HFFc6 (cell line): ENCODE measurements around the gene PPP5C. TPM values are rescaled to one million over a fixed set of nuclear protein-coding genes. Genes with fewer than 3 reads are reported as not detected.
"Not testable (repeated sequence)": the region's sequence is repeated elsewhere in the genome, so short reads cannot be mapped to it uniquely, and the experiment has no call there.

Experiments
- DNase-seq: peaks from one replicate; pipeline ENCODE4 v3.0.0-alpha.2; 2018
- H3K27ac Mint-ChIP-seq: 2 replicates; pipeline ENCODE4 v1.8.0; 2020; ENCODE audit warnings: mild to moderate bottlenecking, mixed read lengths
- H3K27me3 Mint-ChIP-seq: 2 replicates; pipeline ENCODE4 v1.8.0; 2021; ENCODE audit warnings: mild to moderate bottlenecking, moderate library complexity, mixed read lengths; ENCODE audit not compliant: insufficient read depth
- H3K36me3 Mint-ChIP-seq: 2 replicates; pipeline ENCODE4 v1.8.0; 2021; ENCODE audit warnings: low read depth, mixed read lengths
- H3K4me1 Mint-ChIP-seq: 2 replicates; pipeline ENCODE4 v1.8.0; 2020; ENCODE audit warnings: low read depth, mixed read lengths
- H3K4me3 Mint-ChIP-seq: 2 replicates; pipeline ENCODE4 v1.8.0; 2020; ENCODE audit warnings: mild to moderate bottlenecking, moderate library complexity, mixed read lengths
- H3K9me3 Mint-ChIP-seq: 2 replicates; pipeline ENCODE4 v1.8.0; 2020; ENCODE audit warnings: mild to moderate bottlenecking, mixed read lengths
- total RNA-seq, 6 experiments: library from RNA; stranded (reverse); fragmentation: NEBNext Ultra II Directional; extraction: Animal tissue kit (Norgen Biotek cat#: 25700); gene quantifications; 2 replicates in 1 of 6; 3 replicates in 5 of 6; pipeline ENCODE4 v1.2.3, GENCODE V29; 2021
- TF ChIP-seq, protein P1 (sequence below): fragments of 200-600 bp; sonication (generic); IDR thresholded peaks from 2 replicates; pipeline ENCODE4 v1.5.0; 2021; ENCODE audit warnings: antibody characterized with exemption, mild to moderate bottlenecking

The PPP5C gene
- total RNA-seq, 6 experiments from 2014 or later: 62.8 to 80.6 (median 76.3) TPM

DNA sequence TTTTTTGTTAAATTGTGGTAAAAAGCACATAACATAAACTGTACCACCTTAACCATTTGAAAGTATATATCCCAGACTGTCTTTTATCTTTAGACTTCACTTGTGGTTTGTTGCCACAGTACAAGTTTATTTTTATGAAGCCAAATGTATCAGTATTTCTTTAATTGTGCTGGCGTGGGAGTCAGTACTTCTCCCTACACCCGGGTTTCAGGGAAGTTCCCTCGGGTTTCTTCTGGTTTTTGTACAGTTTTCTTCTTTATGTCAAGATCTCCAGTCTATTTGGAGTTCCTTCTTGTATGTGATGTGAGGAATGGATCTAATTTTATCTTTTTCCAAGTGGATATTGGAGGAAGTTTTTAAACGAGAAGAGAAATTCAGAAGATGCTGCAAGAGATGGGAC, 46.0 kb downstream of the PPP5C start:
- no peak for DNase-seq
- TF ChIP-seq, protein P1, sequence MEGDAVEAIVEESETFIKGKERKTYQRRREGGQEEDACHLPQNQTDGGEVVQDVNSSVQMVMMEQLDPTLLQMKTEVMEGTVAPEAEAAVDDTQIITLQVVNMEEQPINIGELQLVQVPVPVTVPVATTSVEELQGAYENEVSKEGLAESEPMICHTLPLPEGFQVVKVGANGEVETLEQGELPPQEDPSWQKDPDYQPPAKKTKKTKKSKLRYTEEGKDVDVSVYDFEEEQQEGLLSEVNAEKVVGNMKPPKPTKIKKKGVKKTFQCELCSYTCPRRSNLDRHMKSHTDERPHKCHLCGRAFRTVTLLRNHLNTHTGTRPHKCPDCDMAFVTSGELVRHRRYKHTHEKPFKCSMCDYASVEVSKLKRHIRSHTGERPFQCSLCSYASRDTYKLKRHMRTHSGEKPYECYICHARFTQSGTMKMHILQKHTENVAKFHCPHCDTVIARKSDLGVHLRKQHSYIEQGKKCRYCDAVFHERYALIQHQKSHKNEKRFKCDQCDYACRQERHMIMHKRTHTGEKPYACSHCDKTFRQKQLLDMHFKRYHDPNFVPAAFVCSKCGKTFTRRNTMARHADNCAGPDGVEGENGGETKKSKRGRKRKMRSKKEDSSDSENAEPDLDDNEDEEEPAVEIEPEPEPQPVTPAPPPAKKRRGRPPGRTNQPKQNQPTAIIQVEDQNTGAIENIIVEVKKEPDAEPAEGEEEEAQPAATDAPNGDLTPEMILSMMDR: no peak
- Mint-ChIP-seq H3K27ac (peak overlapping the region; percentile 72), H3K4me3 (peak overlapping the region; percentile 33), H3K27me3 (peaks cover 7% of the 10 kb centered on the region), H3K4me1 (peaks cover 40% of the 10 kb centered on the region), H3K36me3 (peaks cover 28% of the 10 kb centered on the region), H3K9me3 (peaks cover 14% of the 10 kb centered on the region)

GRCh38 chr19:46393456-46394401, 46.8 kb downstream of the PPP5C start:
- H3K27me3 Mint-ChIP-seq: peaks cover 7% of the 10 kb centered on the region
- peaks cover 40% of the 10 kb centered on the region for H3K4me1 Mint-ChIP-seq
- H3K36me3 Mint-ChIP-seq: peaks cover 19% of the 10 kb centered on the region
- H3K9me3 Mint-ChIP-seq: peaks cover 9% of the 10 kb centered on the region
- no peak for DNase-seq
- H3K4me3 Mint-ChIP-seq: no peak overlapping the region
- TF ChIP-seq, protein P1: no peak
- H3K27ac Mint-ChIP-seq: no peak overlapping the region

- H3K4me3 Mint-ChIP-seq: no peak overlapping the region
- H3K4me1 Mint-ChIP-seq: peaks cover 40% of the 10 kb centered on the region
- peak; percentile 43 for DNase-seq
- H3K27ac Mint-ChIP-seq: peak overlapping the region; percentile 67; the same call in 1 of the 2 replicates
- H3K9me3 Mint-ChIP-seq: peaks cover 4% of the 10 kb centered on the region
- TF ChIP-seq, protein P1: no peak
- peaks cover 12% of the 10 kb centered on the region for H3K36me3 Mint-ChIP-seq
- H3K27me3 Mint-ChIP-seq: peaks cover 4% of the 10 kb centered on the region
Observed at GRCh38 chr19:46394402-46394797, 47.5 kb downstream of the PPP5C start.

GRCh38 chr19:46397801-46398479, 51.1 kb downstream of the PPP5C start:
- not testable (repeated sequence) for H3K27ac Mint-ChIP-seq, H3K27me3 Mint-ChIP-seq, DNase-seq, H3K4me3 Mint-ChIP-seq, H3K36me3 Mint-ChIP-seq, H3K9me3 Mint-ChIP-seq
- peaks cover 29% of the 10 kb centered on the region for H3K4me1 Mint-ChIP-seq

DNA sequence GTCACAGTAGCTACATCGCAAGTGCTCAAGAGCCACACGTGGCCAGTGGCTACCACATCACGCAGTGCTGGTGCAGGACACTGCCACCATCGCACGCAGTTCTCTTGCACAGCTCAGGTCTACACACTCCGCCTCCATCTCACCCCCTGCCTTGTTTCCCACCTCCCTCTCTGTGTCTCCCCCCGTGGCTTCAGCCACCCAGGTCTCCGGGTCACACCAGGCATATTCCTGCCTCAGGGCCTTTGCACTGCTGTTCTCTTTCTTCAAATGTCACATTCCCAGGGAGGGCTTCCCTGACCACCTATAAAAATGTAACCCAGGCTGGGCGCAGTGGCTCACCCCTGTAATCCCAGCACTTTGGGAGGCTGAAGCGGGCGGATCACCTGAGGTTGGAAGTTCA, 55.8 kb downstream of the PPP5C start:
- peaks cover 22% of the 10 kb centered on the region for H3K4me1 Mint-ChIP-seq
- TF ChIP-seq, protein P1: no peak
- H3K36me3 Mint-ChIP-seq: no peaks in the 10 kb centered on the region
- H3K27ac Mint-ChIP-seq: no peak overlapping the region
- no peaks in the 10 kb centered on the region for H3K9me3 Mint-ChIP-seq
- H3K27me3 Mint-ChIP-seq: peaks cover 10% of the 10 kb centered on the region
- DNase-seq: no peak
- H3K4me3 Mint-ChIP-seq: no peak overlapping the region
